NK-92 treated with Interleukin-12 subunit alpha and Interleukin-12 subunit beta, amount 100 ng/mL, for 24 hours (cell line): ENCODE data around the gene CAMTA2.
"Not testable (repeated sequence)": the region's sequence is repeated elsewhere in the genome, so short reads cannot be mapped to it uniquely, and the experiment has no call there.

Source experiments
- DNase-seq: peaks from one replicate; lab custom pipeline; 2025; lab: John Stamatoyannopoulos, UW

CAMTA2 gene, protein sequence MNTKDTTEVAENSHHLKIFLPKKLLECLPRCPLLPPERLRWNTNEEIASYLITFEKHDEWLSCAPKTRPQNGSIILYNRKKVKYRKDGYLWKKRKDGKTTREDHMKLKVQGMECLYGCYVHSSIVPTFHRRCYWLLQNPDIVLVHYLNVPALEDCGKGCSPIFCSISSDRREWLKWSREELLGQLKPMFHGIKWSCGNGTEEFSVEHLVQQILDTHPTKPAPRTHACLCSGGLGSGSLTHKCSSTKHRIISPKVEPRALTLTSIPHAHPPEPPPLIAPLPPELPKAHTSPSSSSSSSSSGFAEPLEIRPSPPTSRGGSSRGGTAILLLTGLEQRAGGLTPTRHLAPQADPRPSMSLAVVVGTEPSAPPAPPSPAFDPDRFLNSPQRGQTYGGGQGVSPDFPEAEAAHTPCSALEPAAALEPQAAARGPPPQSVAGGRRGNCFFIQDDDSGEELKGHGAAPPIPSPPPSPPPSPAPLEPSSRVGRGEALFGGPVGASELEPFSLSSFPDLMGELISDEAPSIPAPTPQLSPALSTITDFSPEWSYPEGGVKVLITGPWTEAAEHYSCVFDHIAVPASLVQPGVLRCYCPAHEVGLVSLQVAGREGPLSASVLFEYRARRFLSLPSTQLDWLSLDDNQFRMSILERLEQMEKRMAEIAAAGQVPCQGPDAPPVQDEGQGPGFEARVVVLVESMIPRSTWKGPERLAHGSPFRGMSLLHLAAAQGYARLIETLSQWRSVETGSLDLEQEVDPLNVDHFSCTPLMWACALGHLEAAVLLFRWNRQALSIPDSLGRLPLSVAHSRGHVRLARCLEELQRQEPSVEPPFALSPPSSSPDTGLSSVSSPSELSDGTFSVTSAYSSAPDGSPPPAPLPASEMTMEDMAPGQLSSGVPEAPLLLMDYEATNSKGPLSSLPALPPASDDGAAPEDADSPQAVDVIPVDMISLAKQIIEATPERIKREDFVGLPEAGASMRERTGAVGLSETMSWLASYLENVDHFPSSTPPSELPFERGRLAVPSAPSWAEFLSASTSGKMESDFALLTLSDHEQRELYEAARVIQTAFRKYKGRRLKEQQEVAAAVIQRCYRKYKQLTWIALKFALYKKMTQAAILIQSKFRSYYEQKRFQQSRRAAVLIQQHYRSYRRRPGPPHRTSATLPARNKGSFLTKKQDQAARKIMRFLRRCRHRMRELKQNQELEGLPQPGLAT

GRCh38 chr17:4986951-4987766 lies at the start of gene CAMTA2:
Gene CAMTA2 (minus strand): TSS chr17:4987675. CDS start chr17:4986222, 1,453 bp downstream.
- peak; percentile 72 for DNase-seq

- DNase-seq, result no peak
These were observed 47.8 kb upstream of the CAMTA2 start, which contains the start of gene SLC52A1 for GRCh38 chr17:5035315-5035714. Gene SLC52A1 (minus strand): TSS chr17:5035426. CDS start chr17:5034606, 820 bp downstream.

GRCh38 chr17:5034651-5035050 lies 47.2 kb upstream of the CAMTA2 start:
- no peak for DNase-seq

DNA sequence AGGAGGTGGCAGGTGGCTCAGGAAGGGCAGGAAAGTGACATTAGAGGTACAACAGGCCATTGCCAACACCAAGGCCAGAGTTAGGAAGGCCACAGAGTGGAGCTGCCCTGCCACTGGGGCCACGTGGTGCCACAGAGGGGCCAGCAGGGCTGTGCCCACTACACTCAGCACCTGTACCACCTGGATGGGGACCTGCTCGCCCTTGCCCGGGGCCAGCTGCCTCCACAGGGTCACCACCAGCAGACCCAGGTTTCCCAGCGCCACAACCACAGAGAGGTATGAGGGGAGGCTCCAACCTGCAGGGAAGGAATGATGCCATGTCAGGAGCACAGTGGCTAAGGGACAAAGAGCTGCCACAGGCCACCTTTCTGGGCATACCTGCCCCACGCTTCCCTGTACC lies 46.6 kb upstream of the CAMTA2 start:
- no peak for DNase-seq

DNA sequence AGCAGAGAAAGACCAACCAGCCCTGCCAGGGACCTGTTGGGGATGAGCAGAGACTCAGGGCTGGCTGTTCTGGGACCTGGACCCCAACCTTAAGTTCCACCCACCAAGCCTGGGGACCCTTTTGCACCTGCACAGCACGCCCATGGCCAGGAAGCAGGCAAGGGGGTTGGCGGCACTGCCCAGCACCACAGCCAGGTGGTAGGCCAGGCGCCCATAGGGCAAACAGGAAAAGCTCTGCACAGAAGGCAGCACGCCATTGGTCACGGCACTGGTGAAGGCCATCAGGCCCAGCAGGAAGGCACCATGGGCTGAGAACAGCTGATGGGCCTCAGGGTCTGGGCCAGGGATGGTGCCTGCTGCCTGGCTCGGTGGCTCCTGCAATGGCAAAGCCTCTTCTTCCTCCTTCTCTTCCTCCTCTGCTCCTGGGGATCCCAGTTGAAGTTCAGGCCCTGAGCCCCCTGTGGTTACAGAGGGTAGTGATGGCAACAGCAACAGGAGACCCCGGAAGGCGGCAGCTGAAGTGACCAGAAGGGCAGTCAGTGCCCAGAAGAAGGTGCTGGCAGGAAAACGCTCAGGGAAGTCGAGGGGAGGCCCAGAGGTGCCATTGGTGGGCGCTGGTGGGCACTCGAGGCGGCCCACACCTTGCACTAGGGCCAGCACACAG lies 46.0 kb upstream of the CAMTA2 start:
- DNase-seq, result no peak

- DNase-seq, result no peak
These were observed 45.4 kb upstream of the CAMTA2 start for GRCh38 chr17:5032865-5033264.

DNA sequence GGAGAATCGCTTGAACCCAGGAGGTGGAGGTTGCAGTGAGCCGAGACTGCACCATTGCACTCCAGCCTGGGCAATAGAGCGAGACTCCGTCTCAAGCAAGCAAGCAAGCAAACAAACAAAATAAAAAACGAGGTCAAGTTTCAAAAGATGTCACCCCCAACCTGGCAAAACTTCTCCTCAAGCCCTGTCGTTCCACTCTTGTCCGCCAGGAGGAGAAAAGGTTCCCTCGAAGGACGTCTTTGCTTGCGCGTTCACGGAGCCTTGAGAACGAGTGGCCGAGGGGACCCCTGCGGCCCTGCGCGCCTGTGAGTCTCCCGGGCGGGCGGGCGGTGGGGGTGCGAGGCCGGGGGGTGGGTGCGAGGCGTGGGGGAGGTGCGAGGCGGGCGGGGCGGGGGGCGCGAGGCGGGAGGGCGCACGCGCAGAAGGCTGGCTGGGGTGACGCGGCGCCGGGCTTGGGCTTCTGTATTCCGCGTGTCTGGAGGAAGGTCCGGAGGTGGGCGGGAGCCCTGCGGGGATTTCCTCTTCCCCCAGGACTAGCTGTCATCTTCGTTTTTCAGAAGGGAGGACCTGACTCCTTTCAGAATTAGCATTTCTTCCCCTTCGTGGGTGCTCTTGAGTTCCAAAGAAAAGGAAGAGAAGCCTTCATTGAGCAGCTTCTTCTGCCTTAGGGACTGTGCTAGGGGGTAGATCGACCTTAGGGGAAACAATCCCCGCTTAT lies 44.0 kb upstream of the CAMTA2 start:
- no peak for DNase-seq

GRCh38 chr17:5030168-5030567 lies 42.7 kb upstream of the CAMTA2 start:
- DNase-seq, result not testable (repeated sequence)

DNA sequence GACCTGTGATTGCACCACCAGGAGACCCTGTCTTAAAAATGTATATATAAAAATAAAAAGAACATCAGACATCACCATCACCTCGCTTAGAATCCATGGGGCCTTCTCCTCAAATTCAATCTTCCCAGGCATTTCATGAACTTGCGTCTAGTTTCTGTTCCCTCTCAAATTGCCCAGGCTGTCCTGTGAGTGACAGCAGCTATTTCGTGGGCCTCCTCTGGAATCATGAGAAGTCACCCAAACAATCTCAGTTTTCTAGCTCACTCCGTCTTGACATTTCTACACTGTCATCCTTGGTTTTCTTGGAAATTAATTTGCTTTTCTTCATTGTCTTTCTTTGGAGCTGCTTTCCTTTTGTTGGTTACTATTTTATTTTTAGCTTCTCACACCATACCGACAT lies 40.4 kb upstream of the CAMTA2 start:
- DNase-seq, result no peak

- DNase-seq, result no peak
These were observed 39.8 kb upstream of the CAMTA2 start for GRCh38 chr17:5027299-5027698.

DNA sequence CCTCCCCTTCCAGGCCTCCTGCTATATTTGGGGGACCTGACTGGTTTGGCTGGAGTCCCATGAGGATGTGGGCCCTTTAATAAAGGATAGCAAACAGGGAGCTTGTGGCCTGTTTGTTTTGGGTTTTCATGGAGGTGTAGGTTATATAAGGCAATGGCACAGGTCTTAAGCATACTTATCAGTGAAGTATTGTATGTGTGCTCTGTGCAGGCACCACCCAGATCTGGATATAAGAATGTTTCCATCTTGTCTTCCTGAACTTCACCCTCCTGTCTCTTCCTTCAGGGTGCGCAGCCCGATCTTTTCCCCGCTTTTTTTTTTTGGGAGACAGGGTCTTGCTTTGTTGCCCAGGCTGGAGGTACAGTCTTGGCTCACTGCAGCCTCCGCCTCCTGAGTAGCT lies 37.1 kb upstream of the CAMTA2 start:
- no peak for DNase-seq

DNA sequence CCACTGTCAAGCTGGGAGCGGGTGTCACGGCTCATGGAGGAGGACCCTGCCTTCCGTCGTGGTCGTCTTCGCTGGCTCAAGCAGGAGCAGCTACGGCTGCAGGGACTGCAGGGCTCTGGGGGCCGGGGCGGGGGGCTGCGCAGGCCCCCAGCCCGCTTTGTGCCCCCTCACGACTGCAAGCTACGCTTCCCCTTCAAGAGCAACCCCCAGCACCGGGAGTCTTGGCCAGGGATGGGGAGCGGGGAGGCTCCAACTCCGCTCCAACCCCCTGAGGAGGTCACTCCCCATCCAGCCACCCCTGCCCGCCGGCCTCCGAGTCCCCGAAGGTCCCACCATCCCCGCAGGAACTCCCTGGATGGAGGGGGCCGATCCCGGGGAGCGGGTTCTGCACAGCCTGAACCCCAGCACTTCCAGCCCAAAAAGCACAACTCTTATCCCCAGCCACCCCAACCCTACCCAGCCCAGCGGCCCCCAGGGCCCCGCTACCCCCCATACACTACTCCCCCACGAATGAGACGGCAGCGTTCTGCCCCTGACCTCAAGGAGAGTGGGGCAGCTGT lies 36.2 kb upstream of the CAMTA2 start:
- DNase-seq, result no peak

- DNase-seq, result no peak
These were observed 34.8 kb upstream of the CAMTA2 start for GRCh38 chr17:5022171-5022711.

DNA sequence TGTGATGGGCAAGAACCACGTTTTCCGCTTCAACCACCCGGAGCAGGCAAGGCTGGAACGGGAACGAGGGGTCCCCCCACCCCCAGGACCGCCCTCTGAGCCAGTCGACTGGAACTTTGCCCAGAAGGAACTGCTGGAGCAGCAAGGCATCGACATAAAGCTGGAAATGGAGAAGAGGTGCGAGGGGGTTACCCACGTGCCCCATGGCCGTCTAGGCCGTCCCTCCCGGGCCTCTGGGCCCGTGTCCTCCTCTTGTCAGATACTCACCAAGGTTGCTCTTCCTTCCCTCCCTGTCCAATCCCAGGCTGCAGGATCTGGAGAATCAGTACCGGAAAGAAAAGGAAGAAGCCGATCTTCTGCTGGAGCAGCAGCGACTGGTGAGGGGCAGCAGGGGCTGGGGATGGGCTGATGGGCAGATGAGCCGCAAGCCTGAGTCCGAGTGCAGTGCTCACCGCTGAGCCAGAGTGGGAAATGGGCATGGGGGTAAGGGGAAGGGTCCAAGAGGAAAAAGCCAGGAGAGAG lies 33.1 kb upstream of the CAMTA2 start:
- DNase-seq, result no peak

DNA sequence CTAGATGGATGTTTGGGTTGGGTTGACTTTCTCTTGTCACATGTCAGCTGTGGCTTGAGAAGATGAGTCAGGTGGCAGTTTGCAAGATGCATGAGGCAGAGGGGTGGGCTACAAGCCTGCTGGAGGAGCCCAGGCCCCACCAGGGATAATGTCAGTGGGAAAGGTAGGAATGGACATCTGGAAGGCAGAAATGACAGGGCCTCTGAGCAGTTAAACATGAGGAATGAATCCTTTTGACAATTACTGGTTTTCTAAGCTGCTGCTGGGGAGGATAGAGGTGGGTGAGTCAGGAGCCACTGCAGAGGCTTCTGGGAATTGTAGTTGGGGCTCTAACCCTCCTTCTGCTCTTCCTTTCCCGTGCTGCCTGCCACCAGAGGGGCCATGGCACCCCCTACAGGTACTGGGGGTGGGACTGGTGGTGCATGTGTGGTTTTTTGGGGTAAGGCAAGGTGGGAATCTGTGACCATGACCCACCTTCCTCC lies 32.0 kb upstream of the CAMTA2 start:
- peak; percentile 11 for DNase-seq

DNA sequence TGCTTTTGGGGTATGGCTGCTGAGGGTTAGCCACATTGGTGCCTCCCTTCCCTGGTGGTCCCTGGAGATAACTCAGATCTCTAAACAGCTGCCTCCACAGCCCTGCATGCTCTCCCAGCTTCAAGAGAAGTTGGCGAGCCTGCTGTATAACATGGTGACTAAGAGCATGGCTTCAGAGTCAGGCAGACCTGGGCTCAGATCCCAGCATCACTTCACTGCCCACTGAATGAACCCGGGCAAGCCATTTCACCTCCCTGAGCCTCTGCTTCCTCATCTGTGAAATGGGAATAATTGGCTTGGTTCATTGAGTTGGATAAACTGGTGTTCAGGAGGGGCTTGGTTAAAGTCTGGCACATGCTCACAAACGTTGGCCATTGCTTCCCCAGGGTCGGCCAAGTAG lies 26.9 kb upstream of the CAMTA2 start:
- DNase-seq, result no peak

- no peak for DNase-seq
These were observed 24.5 kb upstream of the CAMTA2 start for GRCh38 chr17:5011928-5012327.

- DNase-seq, result no peak
These were observed 15.9 kb upstream of the CAMTA2 start for GRCh38 chr17:5003214-5003867.
